NCI-H1092 (cell line): Measurements from ENCODE around the gene PHF20.
"Not testable (repeated sequence)": the region's sequence is repeated elsewhere in the genome, so short reads cannot be mapped to it uniquely, and the experiment has no call there.

Source experiments
- DNase-seq: peaks from one replicate; lab custom pipeline; 2025; lab: John Stamatoyannopoulos, UW

Gene PHF20

DNA sequence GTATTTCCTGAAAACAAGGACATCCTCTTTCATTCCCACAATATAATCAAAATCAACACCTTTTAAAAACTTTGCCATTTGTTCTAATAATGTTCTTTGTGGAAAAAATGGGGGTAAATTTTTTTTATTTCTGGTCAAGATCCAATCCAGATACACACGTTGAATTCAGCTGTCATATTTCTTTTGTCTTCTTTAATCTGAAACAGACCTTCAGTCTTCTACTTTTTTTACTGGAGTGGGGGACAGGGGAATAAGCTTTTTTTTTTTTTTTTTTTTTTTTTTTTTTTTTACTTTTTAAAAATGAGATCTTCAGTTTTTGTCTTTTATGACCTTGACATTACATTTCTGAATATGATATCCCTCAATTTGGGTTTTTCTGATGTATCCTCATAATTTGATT, 113.4 kb downstream of the PHF20 start:
- DNase-seq, result no peak

DNA sequence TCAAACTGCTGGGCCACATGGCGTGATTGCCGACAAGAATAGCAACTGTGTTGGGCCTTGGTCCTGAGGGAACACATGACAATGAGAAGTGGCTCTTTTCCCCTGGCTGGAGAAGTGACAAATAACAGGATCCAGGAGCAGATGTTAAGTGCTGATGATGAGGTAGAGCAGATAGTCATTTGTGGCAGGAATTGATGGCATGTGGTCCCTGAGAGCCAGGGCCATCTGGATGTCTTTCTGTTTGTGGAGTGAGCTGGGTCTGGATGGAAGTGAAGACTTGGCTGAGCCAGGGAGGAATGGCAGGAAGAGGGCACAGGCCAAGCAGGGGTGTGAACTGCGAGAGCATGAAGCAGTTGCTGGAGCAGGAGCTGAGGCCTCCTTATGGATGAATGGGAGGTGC, 114.7 kb downstream of the PHF20 start:
- DNase-seq, result no peak

DNA sequence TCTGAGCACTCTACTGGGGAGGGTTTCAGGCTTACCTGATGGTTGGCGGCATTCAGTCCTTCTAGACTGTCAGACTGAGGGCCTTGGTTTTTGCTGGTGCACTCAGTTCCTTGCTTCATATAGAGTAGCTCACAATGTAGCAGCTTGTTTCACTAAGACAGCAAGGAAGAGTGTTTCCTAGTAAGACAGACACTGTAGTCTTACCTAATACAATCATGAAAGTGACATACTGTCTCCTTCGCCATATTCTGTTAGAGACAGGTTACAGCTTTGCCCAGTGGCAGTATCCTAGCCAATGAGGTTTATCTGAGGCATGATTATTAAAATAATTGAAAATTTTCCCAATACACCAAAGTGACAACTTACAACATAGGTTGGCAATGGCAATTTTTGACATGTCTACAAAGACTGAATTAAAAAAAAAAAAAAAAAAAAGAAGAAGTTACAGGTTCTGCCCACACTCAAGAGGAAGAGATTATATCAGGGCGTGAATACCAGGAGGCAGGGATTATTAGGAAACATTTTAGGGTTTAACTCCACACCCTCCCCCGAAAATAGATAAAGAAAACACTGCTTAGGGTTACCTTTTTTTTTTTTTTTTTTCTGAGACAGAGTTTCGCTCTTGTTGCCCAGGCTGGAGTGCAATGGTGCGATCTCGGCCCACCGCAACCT, 115.7 kb downstream of the PHF20 start:
- DNase-seq, result no peak

DNA sequence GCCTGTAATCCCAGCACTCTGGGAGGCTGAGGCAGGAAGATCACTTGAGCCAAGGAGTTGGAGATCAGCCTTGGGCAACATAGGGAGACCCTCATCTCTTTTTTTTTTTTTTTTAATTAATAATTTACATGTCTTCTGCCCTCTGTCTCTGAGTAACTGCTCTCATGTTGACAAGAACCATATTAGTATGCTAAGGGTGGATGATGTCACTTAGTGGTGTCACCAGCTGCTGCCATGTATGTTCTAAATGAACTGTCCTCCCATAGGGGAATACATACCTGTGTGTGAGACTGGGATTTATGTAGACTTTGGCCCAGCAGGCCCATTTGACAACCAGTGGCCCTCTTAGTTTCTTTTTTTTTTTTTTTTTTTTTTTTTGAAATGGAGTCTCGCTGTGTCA, 116.8 kb downstream of the PHF20 start:
- DNase-seq, result no peak

DNA sequence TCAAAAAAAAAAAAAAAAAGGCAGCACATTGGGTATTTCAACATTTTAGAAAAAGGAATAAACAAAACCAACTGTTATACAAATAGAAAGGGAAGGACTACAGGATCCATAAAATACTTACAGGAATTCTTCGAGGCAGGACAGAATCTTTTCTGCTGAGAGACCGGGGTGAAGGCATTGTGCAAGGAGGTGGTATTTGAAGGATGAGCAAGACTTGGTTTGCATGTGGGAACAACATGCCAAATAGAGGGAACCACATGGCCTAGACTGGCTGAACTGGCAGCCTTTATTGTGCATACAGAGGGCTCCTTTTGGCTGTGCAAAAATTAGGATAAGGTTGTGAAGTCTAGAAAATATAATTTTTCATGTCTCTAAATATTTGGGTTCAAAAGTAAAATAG, 119.6 kb downstream of the PHF20 start:
- DNase-seq, result no peak

DNA sequence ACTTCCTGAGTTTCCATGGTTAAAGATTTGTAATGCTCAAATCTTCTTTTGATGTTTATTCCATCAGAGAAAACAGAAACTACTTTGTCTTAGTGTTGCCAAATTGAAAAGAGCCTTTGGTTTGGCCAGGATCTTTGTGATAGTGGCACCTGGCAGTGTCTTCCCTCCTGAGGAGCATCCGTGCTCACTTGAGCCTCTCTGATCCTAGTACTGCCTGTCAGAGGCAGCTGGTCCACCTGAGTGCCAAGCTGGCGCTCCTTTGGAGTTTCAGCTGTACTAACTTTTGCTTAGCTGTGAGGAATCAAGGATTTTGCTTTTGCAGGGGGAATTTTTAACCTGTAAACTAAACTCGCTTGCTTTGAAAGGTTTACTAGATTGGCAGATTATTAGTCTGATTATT, 121.1 kb downstream of the PHF20 start:
- DNase-seq, result no peak

DNA sequence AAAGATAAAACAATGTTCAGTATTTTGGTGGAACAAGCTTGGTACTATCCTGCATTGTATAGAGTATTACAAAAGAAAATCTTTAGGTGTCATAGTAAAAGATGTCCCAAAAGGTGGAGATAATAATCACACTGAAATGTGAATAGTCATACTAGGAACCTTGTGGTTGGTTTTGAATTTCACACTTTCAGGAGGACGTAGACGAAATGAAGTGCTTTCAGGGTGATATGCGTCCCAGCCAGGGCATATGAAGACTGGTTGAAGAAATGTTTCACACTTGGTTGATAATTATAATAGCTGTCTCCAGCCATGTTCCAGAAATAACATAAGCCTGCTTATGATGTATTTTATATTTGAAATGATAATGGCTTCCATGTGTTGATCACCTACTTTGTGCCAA, 122.1 kb downstream of the PHF20 start:
- no peak for DNase-seq

DNA sequence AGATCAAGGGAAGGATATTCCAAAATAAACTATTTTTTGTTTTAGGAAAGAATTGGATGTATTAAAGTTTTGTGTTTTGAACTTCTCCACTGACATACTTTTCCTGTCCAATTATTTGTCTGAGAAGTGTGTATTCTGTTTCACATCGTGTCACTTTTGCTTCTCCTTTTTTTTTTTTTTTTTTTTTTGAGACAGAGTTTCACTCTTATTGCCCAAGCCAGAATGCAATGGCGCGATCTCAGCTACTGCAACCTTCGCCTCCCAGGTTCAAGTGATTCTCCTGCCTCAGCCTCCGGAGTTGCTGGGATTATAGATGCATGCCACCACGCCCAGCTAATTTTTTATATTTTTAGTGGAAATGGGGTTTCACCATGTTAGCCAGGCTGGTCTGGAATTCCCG, 123.7 kb downstream of the PHF20 start:
- DNase-seq, result not testable (repeated sequence)

DNA sequence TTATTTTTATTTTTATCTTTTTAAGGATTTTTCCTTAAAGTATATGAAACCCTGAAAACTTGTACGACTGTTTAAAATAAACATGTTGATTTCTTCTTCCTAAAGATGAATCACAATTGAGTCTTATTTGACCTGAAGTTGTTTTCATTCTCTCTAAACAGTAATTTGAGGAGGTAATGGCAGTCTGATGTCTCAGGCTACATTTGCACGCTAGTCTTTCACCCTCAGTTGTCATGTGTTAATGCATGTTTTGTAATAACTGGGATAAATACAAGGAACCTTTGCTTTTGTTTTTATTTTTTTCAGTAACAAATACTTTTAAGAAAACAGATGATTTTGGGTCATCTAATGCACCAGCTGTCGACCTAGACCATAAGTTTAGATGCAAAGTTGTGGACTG, 127.2 kb downstream of the PHF20 start:
- DNase-seq, result no peak

DNA sequence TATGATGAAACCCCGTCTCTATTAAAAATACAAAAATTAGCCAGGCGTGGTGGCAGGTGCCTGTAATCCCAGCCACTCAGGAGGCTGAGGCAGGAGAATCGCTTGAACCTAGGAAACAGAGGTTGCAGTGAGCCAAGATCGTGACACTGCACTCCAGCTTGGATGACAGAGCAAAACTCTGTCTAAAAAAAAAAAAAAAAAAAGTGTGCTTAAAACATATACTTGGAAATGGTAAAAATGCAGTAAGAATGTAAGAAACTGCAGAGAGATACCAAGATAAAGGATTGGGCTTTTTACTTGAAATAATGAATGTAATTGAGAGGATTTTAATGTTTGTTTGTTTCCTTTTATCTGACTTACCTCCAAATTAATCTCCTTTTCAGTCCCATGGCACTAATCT, 129.4 kb downstream of the PHF20 start:
- DNase-seq, result not testable (repeated sequence)

DNA sequence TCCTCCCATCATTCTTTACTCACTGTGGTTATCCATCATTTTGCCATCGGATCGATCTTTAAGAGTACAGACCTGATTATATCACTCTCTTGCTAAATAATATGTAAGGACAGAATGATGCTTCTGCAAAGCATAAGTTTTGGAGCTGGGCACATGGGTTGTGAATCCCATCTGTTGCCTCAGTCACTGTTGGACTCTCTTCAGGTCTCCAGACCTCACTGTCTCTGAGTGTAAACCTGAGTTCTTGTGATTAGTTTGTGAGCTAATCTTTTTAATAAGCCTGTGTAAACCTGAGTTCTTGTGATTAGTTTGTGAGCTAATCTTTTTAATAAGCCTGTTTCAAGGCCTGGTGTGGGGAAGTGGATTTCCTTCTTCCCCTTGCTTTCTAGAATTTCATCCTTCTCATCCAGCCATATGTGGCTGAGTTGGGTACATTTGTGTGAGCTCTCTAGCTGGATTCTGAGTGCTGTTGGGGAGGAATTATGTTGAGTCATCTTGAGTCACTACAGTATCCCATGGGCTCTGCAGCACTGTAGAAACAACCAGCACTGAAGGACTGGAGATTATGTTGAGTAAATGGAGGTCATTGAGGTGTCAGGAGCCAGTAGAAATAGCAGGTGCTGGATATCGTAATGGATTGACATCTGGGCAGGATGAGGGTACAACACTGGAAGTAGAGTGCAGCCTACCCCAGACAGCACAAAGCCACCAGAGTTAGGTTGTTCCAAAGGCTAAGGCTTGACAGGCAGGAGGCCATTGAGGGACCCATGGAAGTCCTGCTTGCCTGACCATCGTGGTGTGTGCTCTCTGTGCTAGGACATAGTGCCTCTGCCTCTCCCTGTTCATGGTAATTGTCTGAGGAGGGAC, 130.1 kb downstream of the PHF20 start:
- DNase-seq, result no peak

DNA sequence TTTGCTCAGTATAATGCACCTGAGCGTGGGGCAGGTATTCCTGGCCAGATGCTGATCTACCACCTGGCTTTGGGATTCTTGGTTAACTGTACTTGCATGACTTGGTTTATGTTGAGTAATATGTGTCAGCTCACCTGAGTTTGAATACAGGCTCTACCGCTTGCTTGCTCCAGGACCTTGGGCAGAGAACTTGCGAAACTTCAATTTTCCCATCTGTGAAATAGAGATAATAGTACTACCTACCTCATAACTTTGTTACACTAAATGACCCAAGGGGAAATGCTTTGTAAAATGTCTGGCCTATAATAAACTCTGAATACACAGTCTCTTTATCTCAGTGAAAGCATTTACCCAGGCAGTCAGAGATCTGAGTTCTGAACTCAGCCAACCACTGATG, 130.7 kb downstream of the PHF20 start:
- no peak for DNase-seq

DNA sequence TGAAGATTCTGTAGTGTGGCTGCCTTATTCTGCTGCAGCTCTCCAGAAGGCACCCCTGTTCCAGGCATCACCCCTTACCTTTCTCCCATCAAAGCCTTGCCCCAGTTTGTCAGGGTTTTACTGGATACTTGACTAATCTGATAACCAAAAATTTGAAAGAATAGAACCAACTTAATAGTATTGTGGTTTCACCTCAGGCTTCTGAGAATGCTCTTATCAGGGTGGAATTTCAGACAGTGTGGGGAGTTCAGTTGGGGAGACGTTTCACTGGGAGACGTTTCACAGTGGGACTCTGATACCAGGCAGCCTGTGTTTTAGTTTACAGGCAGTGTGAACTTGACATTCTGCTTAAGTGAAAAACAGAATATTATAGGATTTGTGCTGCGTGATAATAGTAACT, 132.0 kb downstream of the PHF20 start:
- no peak for DNase-seq

DNA sequence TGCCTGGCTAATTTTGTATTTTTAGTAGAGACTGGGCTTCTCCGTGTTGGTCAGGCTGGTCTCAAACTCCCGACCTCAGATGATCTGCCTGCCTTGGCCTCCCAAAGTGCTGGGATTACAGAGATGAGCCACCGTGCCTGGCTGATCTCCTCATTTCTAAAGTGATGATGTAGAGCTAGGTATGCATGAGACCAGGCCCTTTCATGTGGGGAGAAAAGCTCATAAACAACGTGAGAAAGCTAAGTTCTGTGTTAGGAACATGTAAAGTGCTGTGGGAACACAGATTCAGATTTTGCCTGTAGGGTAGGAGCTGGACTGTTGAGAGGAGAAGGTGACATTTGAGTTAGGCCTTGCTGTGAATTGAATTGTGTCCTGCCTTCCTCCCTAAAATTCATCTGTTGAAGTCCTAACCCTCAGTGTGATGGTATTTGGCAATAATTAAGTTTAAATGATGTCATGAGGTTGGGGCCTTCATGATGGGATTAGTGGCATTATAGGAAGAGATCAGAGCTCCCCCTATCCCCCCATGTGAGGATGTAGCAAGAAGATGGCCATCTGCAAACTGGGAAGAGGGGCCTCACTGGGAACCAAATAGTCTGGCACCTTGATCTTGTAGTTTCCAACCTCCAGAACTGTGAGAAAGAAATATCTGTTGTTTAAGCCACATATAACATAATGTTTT, 133.3 kb downstream of the PHF20 start:
- DNase-seq, result no peak

DNA sequence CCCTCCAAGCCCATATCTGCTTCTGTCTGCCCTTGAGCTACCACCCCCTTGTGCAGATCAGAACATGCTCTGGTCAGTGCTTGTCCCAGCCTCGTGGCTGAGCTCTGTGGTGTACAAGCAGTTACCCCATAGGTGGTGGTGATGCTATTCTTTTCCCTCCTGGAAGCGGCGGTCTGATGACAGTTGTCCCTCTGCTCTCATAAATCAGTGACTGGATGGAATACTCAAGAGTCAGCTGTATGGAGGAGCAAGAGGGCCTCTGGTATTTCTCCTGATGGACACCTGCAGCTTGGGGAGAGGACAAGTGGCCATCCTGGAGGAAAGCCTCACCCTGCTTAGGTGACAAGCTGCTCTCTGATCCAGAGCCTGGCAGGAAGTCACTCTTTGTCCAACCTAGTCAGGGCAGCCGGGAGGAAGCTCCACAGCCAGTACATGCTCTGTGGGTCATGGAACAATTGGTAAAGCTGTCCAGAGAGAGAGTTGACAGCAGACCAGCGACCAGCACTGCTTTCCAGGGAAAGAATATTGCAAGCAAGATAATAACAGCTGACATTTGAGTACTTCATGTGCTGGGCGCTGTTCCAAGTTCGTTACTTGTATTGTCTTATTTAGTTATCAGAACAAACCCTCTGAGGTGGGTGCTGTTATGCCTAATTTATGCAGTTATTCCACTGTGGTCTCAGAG, 135.3 kb downstream of the PHF20 start:
- no peak for DNase-seq

DNA sequence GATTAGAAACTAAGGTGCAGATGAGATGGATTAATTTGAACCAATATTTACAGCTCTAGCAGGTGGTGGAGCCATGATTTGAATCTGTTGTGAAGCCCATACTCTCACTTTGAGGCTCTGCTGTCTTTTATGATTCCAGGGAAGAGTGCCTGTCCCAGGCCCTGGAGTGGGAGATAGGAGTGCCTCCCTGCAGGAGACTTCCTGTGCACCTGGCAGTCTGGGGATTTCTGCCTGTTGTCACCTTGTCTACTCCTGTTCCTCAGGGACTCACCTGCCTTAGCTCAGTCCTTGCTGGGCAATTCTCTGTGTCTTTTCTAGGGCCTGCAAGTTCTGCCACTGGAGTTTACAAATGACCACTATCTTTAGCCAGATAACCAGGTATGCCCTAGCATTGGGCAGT, 136.2 kb downstream of the PHF20 start:
- no peak for DNase-seq

DNA sequence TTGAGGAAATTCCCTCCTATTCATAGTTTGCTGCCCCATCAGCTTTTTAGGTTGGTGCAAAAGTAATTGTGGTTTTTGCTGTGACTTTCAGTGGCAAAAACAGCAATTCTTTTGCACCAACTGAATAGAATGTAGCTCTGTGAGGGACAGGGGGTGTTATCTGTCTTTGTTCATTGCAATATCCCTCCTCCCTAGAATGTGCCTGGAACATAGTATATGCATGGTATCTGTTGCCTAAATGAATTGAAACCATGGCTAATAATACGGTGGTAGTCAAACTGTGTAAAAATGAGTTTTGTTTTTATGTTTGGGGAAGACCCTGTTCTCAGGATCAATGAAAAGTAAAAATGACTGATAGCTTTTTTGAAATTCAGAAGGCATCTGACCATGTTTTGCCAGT, 137.4 kb downstream of the PHF20 start:
- DNase-seq, result no peak

DNA sequence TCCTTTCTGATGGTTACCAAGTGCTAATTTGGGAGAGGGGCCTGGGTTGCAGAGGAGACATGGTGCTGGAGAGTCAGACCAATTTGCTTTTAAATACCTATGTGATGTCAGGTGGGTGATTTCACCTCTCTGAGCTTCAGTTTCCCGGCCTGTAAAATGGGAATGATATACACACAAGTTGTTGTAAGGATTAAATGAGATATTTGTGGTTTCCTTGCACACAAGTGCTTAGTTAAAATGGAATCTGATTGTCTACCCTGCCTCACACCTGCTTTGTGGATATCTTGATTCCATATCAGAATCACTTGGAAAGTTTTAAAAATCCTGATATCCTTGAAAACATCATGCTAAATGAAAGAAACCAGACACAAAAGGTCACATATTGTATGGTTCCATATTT, 138.0 kb downstream of the PHF20 start:
- DNase-seq, result no peak

DNA sequence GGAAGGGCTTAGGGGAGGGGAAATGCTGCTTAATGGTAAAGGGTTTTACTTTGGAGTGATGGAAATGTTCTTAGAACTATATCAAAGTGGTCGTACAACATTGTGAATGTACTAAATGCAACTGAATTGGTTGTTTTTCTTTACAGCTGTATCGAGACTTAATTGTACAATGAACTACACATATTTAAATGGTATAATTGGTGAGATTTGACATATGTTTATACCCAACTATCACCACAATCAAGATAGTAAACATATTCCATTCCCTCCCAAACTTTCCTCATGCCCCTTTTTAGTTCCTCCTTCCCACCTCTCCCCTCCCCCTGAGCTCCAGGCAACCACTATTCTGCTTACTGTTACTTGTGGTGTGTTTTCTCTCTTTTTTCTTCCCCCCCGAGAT, 138.4 kb downstream of the PHF20 start:
- no peak for DNase-seq

DNA sequence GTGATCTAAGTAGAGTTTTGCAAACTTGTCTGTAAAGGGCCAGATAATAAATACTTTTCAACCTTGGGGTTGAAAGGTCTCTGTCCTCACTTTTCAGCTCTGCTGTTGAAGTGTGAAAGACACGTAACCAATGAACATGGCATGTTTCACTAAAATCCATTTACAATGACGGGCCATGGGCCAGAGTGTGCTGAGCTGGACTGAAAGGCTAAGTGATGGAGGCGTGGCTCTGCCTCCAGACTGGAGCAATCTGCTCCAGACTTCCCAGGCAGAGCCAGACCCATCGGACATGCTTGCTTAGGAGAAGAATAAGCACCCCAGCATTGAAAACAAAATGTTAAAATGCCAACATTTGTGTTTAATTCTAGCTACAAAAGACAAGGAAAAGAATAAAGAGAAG, 141.1 kb downstream of the PHF20 start:
- no peak for DNase-seq

DNA sequence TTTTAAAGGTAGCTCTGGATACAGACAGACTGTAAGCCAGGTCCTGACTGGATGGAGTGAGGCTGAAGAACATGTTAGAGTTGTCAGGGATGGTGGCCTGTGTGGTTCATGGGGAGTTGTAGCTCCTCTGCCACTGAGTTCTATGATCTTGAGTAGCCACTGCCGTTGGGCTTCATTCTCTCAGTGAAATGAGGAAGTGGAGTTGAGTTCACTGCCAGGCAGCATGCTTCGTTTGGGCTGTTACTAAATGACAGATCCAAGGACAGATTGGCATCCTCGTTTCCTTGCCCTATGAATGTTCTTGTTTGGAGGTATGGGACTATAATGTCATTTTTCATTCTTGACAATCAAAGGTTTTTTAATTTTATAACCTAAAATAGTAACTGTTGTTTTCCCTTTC, 145.3 kb downstream of the PHF20 start:
- DNase-seq, result no peak

DNA sequence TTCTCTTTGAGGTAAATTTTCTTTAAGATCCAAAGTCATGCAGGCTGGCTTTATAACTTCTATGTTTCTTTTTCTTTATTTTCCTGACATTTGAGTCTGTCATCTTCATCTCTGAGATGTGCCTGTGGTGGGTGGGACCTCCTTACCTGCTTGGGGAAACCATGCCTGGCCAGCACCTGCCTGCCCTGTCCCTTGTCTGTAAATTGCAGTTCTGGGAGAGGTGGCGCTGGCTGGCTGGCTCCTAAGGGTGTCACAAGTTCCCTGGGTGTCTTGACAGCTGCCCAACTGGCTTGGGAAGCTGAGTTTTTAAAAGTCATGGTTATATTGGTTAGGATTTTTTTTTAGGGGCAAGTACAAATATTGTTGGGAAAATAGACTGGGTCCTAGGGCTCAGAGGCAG, 146.2 kb downstream of the PHF20 start:
- no peak for DNase-seq

DNA sequence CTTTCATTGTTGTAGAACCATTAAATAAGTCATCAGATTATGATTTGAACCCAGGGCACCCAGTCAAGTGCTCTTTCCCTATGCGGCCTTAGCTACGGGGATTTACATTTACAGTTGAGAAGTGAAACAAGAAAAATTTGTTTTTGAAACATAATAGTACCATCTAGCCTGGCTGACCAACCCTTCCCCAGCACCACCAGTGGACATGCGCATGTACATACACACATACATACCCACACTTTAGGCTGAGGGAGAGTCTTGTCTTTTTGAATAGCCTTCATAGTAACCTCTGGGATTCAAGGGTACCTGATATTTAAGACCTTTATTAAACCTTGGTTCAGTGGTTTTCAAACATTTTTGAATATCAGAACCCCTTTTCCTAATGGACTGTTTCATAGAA, 148.7 kb downstream of the PHF20 start:
- no peak for DNase-seq
